H1 (cell line): ENCODE results near the gene PLEKHH2. TPM values are rescaled to one million over a fixed set of nuclear protein-coding genes. Genes with fewer than 3 reads are reported as not detected.

Experiments
- CTCF ChIA-PET: fragments of 300-600 bp; sonication (Branson Sonifier 250); formaldehyde crosslinking; loops from one replicate; lab custom pipeline; 2021; ENCODE audit not compliant: partially characterized antibody; lab: Charles Lee
- POLR2A ChIA-PET: fragments of 300-600 bp; sonication (Branson Sonifier 250); formaldehyde crosslinking; loops from one replicate; lab custom pipeline; 2021; ENCODE audit warnings: inconsistent platforms; ENCODE audit not compliant: partially characterized antibody; lab: Charles Lee
- DNase-seq, 2 experiments: peaks; one replicate each; pipeline versions ENCODE4 v3.0.0 to v3.0.0-alpha.2; 2010 to 2022; ENCODE audit warnings: low spot score in 2 of 2, low read depth in 1 of 2, mixed read lengths in 1 of 2
- FAIRE-seq: peaks from 2 replicates; lab custom pipeline; 2011; peaks lifted over from hg19 to GRCh38; lab: Jason Lieb, UNC
- H2AFZ ChIP-seq: 2 replicates; pipeline ENCODE4 v1.8.1; 2012; ENCODE audit warnings: low read length, inconsistent platforms
- H2AK5ac ChIP-seq: 2 replicates; pipeline ENCODE4 v1.6.1; 2013; ENCODE audit warnings: low read depth, low read length
- H2BK120ac ChIP-seq: replicated peaks from 2 replicates; pipeline ENCODE3; 2013; ENCODE audit warnings: low read depth, low read length, inconsistent platforms
- H2BK12ac ChIP-seq: 2 replicates; pipeline ENCODE4 v1.6.1; 2013; ENCODE audit warnings: low read depth, low read length
- H2BK15ac ChIP-seq: 2 replicates; pipeline ENCODE4 v1.6.1; 2013; ENCODE audit warnings: low read length
- H2BK20ac ChIP-seq: 2 replicates; pipeline ENCODE4 v1.6.1; 2013; ENCODE audit warnings: low read length
- H2BK5ac ChIP-seq: 2 replicates; pipeline ENCODE4 v1.6.1; 2013; ENCODE audit warnings: low read depth, low read length
- H3K14ac ChIP-seq: 2 replicates; pipeline ENCODE4 v1.6.1; 2013; ENCODE audit warnings: inconsistent platforms; ENCODE audit not compliant: insufficient read length
- H3K18ac ChIP-seq: 2 replicates; pipeline ENCODE4 v1.6.1; 2013; ENCODE audit warnings: low read length; ENCODE audit errors: extremely low read depth
- H3K23ac ChIP-seq: 2 replicates; pipeline ENCODE4 v1.6.1; 2013; ENCODE audit warnings: inconsistent platforms; ENCODE audit not compliant: insufficient read length
- H3K23me2 ChIP-seq: 2 replicates; pipeline ENCODE4 v1.6.1; 2013; ENCODE audit warnings: low read depth, low read length
- H3K27ac ChIP-seq: 2 replicates; pipeline ENCODE4 v1.6.1; 2011; ENCODE audit warnings: low read depth, low read length, inconsistent platforms
- H3K27me3 ChIP-seq, 4 experiments: replicated peaks in 1 of 4; 1 replicate in 1 of 4; 2 replicates in 3 of 4; pipeline versions ENCODE4 v1.6.1 to v1.8.1; 2011 to 2013; ENCODE audit warnings: low read length in 3 of 4, mild to moderate bottlenecking in 3 of 4, inconsistent platforms in 2 of 4, mixed read lengths in 2 of 4, moderate library complexity in 1 of 4; ENCODE audit not compliant: control insufficient read depth in 3 of 4, insufficient read depth in 3 of 4; ENCODE audit errors: extremely low read depth in 1 of 4
- H3K36me3 ChIP-seq, 4 experiments: 2 replicates each; pipeline versions ENCODE4 v1.6.1 to v1.8.1; 2011 to 2013; ENCODE audit warnings: mild to moderate bottlenecking in 4 of 4, low read length in 3 of 4, moderate library complexity in 2 of 4, control low read depth in 1 of 4, inconsistent platforms in 1 of 4; ENCODE audit not compliant: insufficient read depth in 4 of 4, control insufficient read depth in 2 of 4
- H3K4ac ChIP-seq: replicated peaks from 2 replicates; pipeline ENCODE3; 2013; ENCODE audit warnings: low read length, low read depth, mixed read lengths, inconsistent platforms; ENCODE audit not compliant: insufficient read length
- H3K4me1 ChIP-seq, 4 experiments: replicated peaks in 1 of 4; 1 replicate in 1 of 4; 2 replicates in 3 of 4; pipeline versions ENCODE4 v1.6.1 to v1.8.1; 2011 to 2013; ENCODE audit warnings: low read length in 3 of 4, inconsistent platforms in 2 of 4, mixed read lengths in 1 of 4; ENCODE audit not compliant: insufficient read depth in 4 of 4, control insufficient read depth in 3 of 4
- H3K4me2 ChIP-seq, 2 experiments: 2 replicates each; pipeline versions ENCODE4 v1.6.1 to v1.8.1; 2011 to 2013; ENCODE audit warnings: low read depth in 2 of 2, low read length in 2 of 2, control low read depth in 1 of 2, inconsistent platforms in 1 of 2, mild to moderate bottlenecking in 1 of 2; ENCODE audit not compliant: insufficient read depth in 1 of 2
- H3K4me3 ChIP-seq, 4 experiments: fragments of 200-600, 300-600 bp in 1 of 4; sonication (generic), shearing (Covaris generic), sonication (Bioruptor Twin) in 1 of 4; 2 replicates each; pipeline versions ENCODE4 v1.5.1 to v1.8.1; 2011 to 2016; ENCODE audit warnings: low read length in 4 of 4, low read depth in 3 of 4, control low read depth in 2 of 4, inconsistent platforms in 2 of 4, mild to moderate bottlenecking in 2 of 4, mixed read lengths in 1 of 4, moderate library complexity in 1 of 4; ENCODE audit not compliant: insufficient read depth in 2 of 4; ENCODE audit errors: extremely low read depth in 1 of 4
- H3K56ac ChIP-seq: replicated peaks from 2 replicates; pipeline ENCODE3; 2013; ENCODE audit warnings: low read depth, mild to moderate bottlenecking, mixed read lengths, low read length, inconsistent platforms; ENCODE audit not compliant: insufficient read length
- H3K79me1 ChIP-seq: 2 replicates; pipeline ENCODE4 v1.6.1; 2013; ENCODE audit warnings: low read depth, low read length, control low read depth
- H3K79me2 ChIP-seq, 2 experiments: 2 replicates each; pipeline versions ENCODE4 v1.6.1 to v1.8.1; 2012 to 2013; ENCODE audit warnings: low read length in 2 of 2, mild to moderate bottlenecking in 2 of 2, inconsistent platforms in 1 of 2; ENCODE audit not compliant: insufficient read depth in 2 of 2, control insufficient read depth in 1 of 2
- H3K9ac ChIP-seq, 4 experiments: replicated peaks in 1 of 4; 1 replicate in 1 of 4; 2 replicates in 3 of 4; pipeline versions ENCODE4 v1.6.1 to v1.8.1; 2011 to 2013; ENCODE audit warnings: low read depth in 3 of 4, low read length in 3 of 4, control low read depth in 2 of 4, mild to moderate bottlenecking in 2 of 4, moderate library complexity in 2 of 4, inconsistent platforms in 1 of 4; ENCODE audit errors: extremely low read depth in 1 of 4
- H3K9me3 ChIP-seq, 2 experiments: 2 replicates each; pipeline versions ENCODE4 v1.6.1 to v1.8.1; 2012 to 2013; ENCODE audit warnings: mild to moderate bottlenecking in 2 of 2, moderate library complexity in 2 of 2, control low read depth in 1 of 2, inconsistent platforms in 1 of 2, low read depth in 1 of 2, low read length in 1 of 2, mixed read lengths in 1 of 2; ENCODE audit not compliant: insufficient read depth in 2 of 2
- H4K20me1 ChIP-seq, 2 experiments: replicated peaks in 1 of 2; 2 replicates each; pipeline versions ENCODE3 to v1.8.1; 2011 to 2013; ENCODE audit warnings: inconsistent platforms in 2 of 2, low read length in 2 of 2, mild to moderate bottlenecking in 1 of 2; ENCODE audit not compliant: insufficient read depth in 2 of 2, control insufficient read depth in 1 of 2
- H4K5ac ChIP-seq: 2 replicates; pipeline ENCODE4 v1.6.1; 2013; ENCODE audit warnings: low read length, low read depth, mixed read lengths, inconsistent platforms; ENCODE audit not compliant: insufficient read length
- H4K8ac ChIP-seq: 2 replicates; pipeline ENCODE4 v1.8.0; 2013; ENCODE audit warnings: mild to moderate bottlenecking, moderate library complexity, low read length, inconsistent platforms; ENCODE audit not compliant: insufficient read depth; ENCODE audit errors: extremely low read depth
- H4K91ac ChIP-seq: replicated peaks from 2 replicates; pipeline ENCODE3; 2013; ENCODE audit warnings: low read length, mixed read lengths, inconsistent platforms; ENCODE audit not compliant: insufficient read length
- ASH2L ChIP-seq: fragments of 200-600, 300-600 bp; sonication (generic); IDR thresholded peaks from one replicate; pipeline ENCODE4 v1.7.1; 2017; ENCODE audit warnings: low read length
- CTCF ChIP-seq, 3 experiments: IDR thresholded peaks; 1 replicate in 2 of 3; 2 replicates in 1 of 3; pipeline versions ENCODE4 v1.5.1 to v1.6.1; 2011; ENCODE audit warnings: low read length in 3 of 3, mild to moderate bottlenecking in 3 of 3, inconsistent platforms in 2 of 3, low read depth in 1 of 3, moderate library complexity in 1 of 3; ENCODE audit not compliant: insufficient read depth in 1 of 3; ENCODE audit errors: control extremely low read depth in 1 of 3
- FOSL1 ChIP-seq: IDR thresholded peaks from 2 replicates; pipeline ENCODE4 v1.6.1; 2011; ENCODE audit warnings: mild to moderate bottlenecking, low read depth, low read length, moderate library complexity; ENCODE audit not compliant: insufficient read depth
- GABPA ChIP-seq: IDR thresholded peaks from 2 replicates; pipeline ENCODE4 v1.6.1; 2011; ENCODE audit warnings: mild to moderate bottlenecking, low read length, moderate library complexity, borderline replicate concordance; ENCODE audit not compliant: insufficient read depth
- RAD21 ChIP-seq, 2 experiments: IDR thresholded peaks in 1 of 2; conservative IDR thresholded peaks in 1 of 2; 2 replicates each; pipeline ENCODE4 v1.6.1; 2011; ENCODE audit warnings: low read depth in 2 of 2, low read length in 2 of 2, improper control_type of control experiment in 1 of 2, inconsistent platforms in 1 of 2, mild to moderate bottlenecking in 1 of 2, moderate library complexity in 1 of 2
- SIRT6 ChIP-seq: IDR thresholded peaks from one replicate; pipeline ENCODE4 v1.7.1; 2012; ENCODE audit warnings: low read length, inconsistent platforms
- WGBS, 2 experiments: shearing (Covaris generic) in 1 of 2; methylation state at CpG; one replicate each; pipeline versions ENCODE4 v1.1.6 to v1.1.7; 2013 to 2015; ENCODE audit warnings: low lambda C conversion rate in 2 of 2, mixed read lengths in 2 of 2, inconsistent platforms in 1 of 2, low coverage in 1 of 2, missing lambda C conversion rate in 1 of 2; ENCODE audit not compliant: insufficient replicate concordance in 2 of 2, insufficient coverage in 1 of 2, insufficient read length in 1 of 2; ENCODE audit errors: extremely low coverage in 1 of 2, missing lambda C conversion rate in 1 of 2; 5-methylcytosine and 5-hydroxymethylcytosine counted together
- polyA plus RNA-seq, 7 experiments: library from polyadenylated mRNA; depleted of rRNA in 3 of 7; stranded (reverse) in 5 of 7; unstranded in 2 of 7; fragments of >200 nt in 5 of 7; fragments of 200-250 nt in 2 of 7; gene quantifications; 1 replicate in 5 of 7; 2 replicates in 1 of 7; 4 replicates in 1 of 7; pipeline versions ENCODE4 v1.2.1 to v1.2.3, GENCODE V29; 2011 to 2013; ENCODE audit warnings: missing spikeins in 2 of 7, mixed read lengths in 2 of 7
- total RNA-seq: library from RNA; stranded (reverse); fragmentation: NEBNext Ultra II Directional; extraction: Animal tissue kit (Norgen Biotek cat#: 25700); gene quantifications from 2 replicates; pipeline ENCODE4 v1.2.1, GENCODE V29; 2021

Gene PLEKHH2
- total and polyA plus RNA-seq, 2 of the 8 experiments (the other 6 are each of a cell fraction or from before 2014, with no cell fraction given): 2.2 to 5.0 TPM

DNA sequence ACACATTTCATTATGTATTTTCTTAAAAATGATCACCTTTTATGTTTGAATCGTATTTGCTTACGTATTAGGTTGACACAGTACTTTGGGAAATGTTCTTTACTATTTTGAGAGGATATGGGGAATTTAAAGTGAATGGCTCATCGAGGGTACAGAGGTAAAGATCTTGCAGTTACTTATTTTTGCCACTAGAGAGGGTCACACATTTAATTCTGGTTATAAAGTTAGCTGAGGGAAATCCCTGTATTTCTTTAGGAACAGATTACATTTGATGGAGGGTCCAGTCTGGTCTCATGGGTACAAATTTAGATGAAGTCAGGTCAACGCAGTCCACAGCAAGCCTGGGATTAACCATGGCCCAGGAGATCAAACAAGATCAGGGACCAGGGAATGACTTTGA lies 161.2 kb downstream of the PLEKHH2 start:
- peak; percentile 63 for FAIRE-seq
- H3K4me1 ChIP-seq: no peaks in the 10 kb centered on the region
- H3K79me2 ChIP-seq: no peaks in the 10 kb centered on the region
- WGBS, 2 experiments: 62% methylated on average over 4 of the region's 4 CpGs; no CpG with 5 or more reads in 1 of the 2 experiments
- no peaks in the 10 kb centered on the region for H3K79me1 ChIP-seq
- H3K4me2 ChIP-seq: no peak overlapping the region
- H3K27ac ChIP-seq: no peak overlapping the region
- no peak overlapping the region for H4K8ac ChIP-seq
- no peaks in the 10 kb centered on the region for H4K20me1 ChIP-seq
- no peak overlapping the region for H2BK20ac ChIP-seq
- CTCF ChIA-PET: interaction anchor here (0.8 to 3.2 kb wide), 28 partner anchors 8 to 985 kb away, joined by 3 to 16 read pairs (median 3); no protein-coding TSS in a partner anchor
- no peaks in the 10 kb centered on the region for H3K9me3 ChIP-seq
- no peak overlapping the region for H3K4ac ChIP-seq
- H3K14ac ChIP-seq: no peak overlapping the region
- no peaks in the 10 kb centered on the region for H3K36me3 ChIP-seq
- no peak overlapping the region for H3K56ac ChIP-seq
- H2AK5ac ChIP-seq: no peak overlapping the region
- no peak overlapping the region for H3K9ac ChIP-seq
- no peak overlapping the region for H4K91ac ChIP-seq
- no peak overlapping the region for H4K5ac ChIP-seq
- no peak overlapping the region for H3K23ac ChIP-seq
- no peak overlapping the region for H2BK15ac ChIP-seq
- H3K4me3 ChIP-seq: no peak overlapping the region
- DNase-seq: no peak
- H3K18ac ChIP-seq: no peak overlapping the region
- no peak overlapping the region for H2BK5ac ChIP-seq
- TF ChIP-seq CTCF (IDR thresholded peaks at IDR 0.05; ENCODE audit: control extremely low read depth in 1 of 3, insufficient read depth in 1 of 3, low read depth in 1 of 3, low read length in 3 of 3): peak in 1 of 3 experiments; percentile 45; a peak in 2 of 4 replicates
- TF ChIP-seq ASH2L: no peak
- TF ChIP-seq SIRT6: no peak
- no peak for TF ChIP-seq GABPA
- TF ChIP-seq RAD21 (IDR thresholded peaks at IDR 0.05 in 1 of 2, conservative IDR thresholded peaks at IDR 0.05 in 1 of 2; ENCODE audit: low read depth in 2 of 2, low read length in 2 of 2): peak; percentile 25 to 29; a peak in 3 of 4 replicates
- TF ChIP-seq FOSL1: no peak
- H3K27me3 ChIP-seq: no peaks in the 10 kb centered on the region
- no peaks in the 10 kb centered on the region for H3K23me2 ChIP-seq
- no peak overlapping the region for H2BK12ac ChIP-seq
- no peak overlapping the region for H2BK120ac ChIP-seq
- no peak overlapping the region for H2AFZ ChIP-seq
- POLR2A ChIA-PET: no interaction called here
